ENCODE measurements around the gene CAPN6.

CAPN6 gene

GRCh38 chrX:111207851-111208250, 62.4 kb downstream of the CAPN6 start:
- TF ChIP-seq CTCF (conservative IDR thresholded peaks at IDR 0.05; ENCODE audit: low read depth, low read length), result no peak
- DNase-seq (ENCODE audit: low read depth), result no peak
- no peak overlapping the region for H3K4me3 ChIP-seq (ENCODE audit: low read length)

DNA sequence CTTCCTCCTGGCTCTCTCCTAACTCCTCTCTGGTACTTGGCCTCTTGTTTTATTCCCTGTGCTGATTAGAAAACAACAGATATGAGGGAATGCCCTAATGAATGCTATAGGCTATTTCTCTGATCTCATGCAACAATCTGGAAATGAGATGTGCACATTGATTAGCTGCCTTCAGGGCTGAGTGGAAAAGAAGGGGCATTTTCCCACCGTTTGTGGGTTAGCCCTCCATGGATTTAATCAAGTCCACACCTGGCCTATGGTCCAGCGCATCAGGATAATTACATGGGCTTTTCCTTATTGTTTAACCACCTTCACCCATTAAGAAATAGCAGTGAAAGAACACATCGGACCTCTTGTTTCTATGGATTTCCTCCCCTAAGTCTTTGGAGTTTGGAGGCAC, 70.0 kb downstream of the CAPN6 start:
- DNase-seq (ENCODE audit: low read depth), result no peak
- no peak overlapping the region for H3K4me3 ChIP-seq (ENCODE audit: low read length)
- no peak for TF ChIP-seq CTCF (conservative IDR thresholded peaks at IDR 0.05; ENCODE audit: low read depth, low read length)

DNA sequence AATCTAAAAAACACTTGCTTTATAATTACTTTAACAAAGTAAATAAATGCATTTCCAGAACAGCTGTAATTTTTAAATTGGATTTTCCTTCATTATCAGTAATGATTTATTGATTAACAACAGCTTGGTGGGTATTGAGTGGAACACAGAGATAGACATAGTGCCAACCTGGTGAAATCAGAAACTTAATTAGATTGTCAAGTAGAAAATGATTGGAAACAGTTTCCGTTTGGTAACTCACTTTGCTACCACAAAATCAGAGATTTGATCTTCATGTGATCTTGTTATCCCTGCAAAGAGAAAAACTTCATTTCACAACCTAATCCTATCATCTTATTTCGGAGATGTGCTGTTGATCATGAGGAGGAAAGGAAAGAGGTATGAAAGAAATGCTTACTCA, 70.8 kb downstream of the CAPN6 start:
- DNase-seq (ENCODE audit: low read depth), result no peak
- no peak overlapping the region for H3K4me3 ChIP-seq (ENCODE audit: low read length)
- no peak for TF ChIP-seq CTCF (conservative IDR thresholded peaks at IDR 0.05; ENCODE audit: low read depth, low read length)

Measured in retinal pigment epithelial cell (primary cell).